CD8-positive, alpha-beta memory T cell (primary cell): ENCODE measurements around the gene NTN4. TPM values are rescaled to one million over a fixed set of nuclear protein-coding genes. Genes with fewer than 3 reads are reported as not detected.
A peak's percentile ranks its signal among the peaks of the same experiment; 100 is the strongest.
"Not testable (repeated sequence)": the region's sequence is repeated elsewhere in the genome, so short reads cannot be mapped to it uniquely, and the experiment has no call there.

Experiments
- CTCF ChIA-PET: fragments of 350-600 bp; sonication (Branson Sonifier 250); formaldehyde crosslinking; loops from one replicate; lab custom pipeline; 2021; ENCODE audit warnings: antibody characterized with exemption; lab: Charles Lee
- POLR2A ChIA-PET: fragments of 350-600 bp; sonication (Branson Sonifier 250); formaldehyde crosslinking; loops from one replicate; lab custom pipeline; 2021; ENCODE audit warnings: antibody characterized with exemption; lab: Charles Lee
- DNase-seq, 5 donors: peaks; one replicate each; pipeline versions ENCODE4 v3.0.0 to v3.0.0-alpha.2; 2020 to 2022; ENCODE audit warnings: mixed read lengths in 1 of 5
- H3K27ac ChIP-seq: one replicate; pipeline ENCODE4 v1.7.0; 2013; ENCODE audit warnings: low read depth, mild to moderate bottlenecking, low read length, moderate library complexity
- H3K27me3 ChIP-seq: 2 replicates; pipeline ENCODE4 v1.7.0; 2013; ENCODE audit warnings: low read length, mild to moderate bottlenecking; ENCODE audit not compliant: insufficient read depth, poor library complexity, severe bottlenecking
- H3K36me3 ChIP-seq: 2 replicates; pipeline ENCODE4 v1.7.0; 2013; ENCODE audit warnings: mild to moderate bottlenecking, low read length, moderate library complexity; ENCODE audit not compliant: insufficient read depth
- H3K4me1 ChIP-seq: 2 replicates; pipeline ENCODE4 v1.7.0; 2013; ENCODE audit warnings: mild to moderate bottlenecking, low read length, moderate library complexity; ENCODE audit not compliant: insufficient read depth
- H3K4me3 ChIP-seq: 2 replicates; pipeline ENCODE4 v1.7.0; 2013; ENCODE audit warnings: mild to moderate bottlenecking, low read length
- H3K9me3 ChIP-seq: 2 replicates; pipeline ENCODE4 v1.7.0; 2013; ENCODE audit warnings: mild to moderate bottlenecking, low read length
- H3K27ac Mint-ChIP-seq, 8 donors: one replicate each; pipeline ENCODE4 v1.8.0; 2020 to 2021; ENCODE audit warnings: mixed read lengths in 8 of 8, mild to moderate bottlenecking in 6 of 8, inconsistent platforms in 3 of 8, moderate library complexity in 3 of 8
- H3K27me3 Mint-ChIP-seq, 2 donors: one replicate each; pipeline ENCODE4 v1.8.0; 2020 to 2021; ENCODE audit warnings: mixed read lengths in 2 of 2, mild to moderate bottlenecking in 1 of 2, moderate library complexity in 1 of 2
- H3K36me3 Mint-ChIP-seq, 3 donors: one replicate each; pipeline ENCODE4 v1.8.0; 2020 to 2021; ENCODE audit warnings: mixed read lengths in 3 of 3, inconsistent platforms in 1 of 3, mild to moderate bottlenecking in 1 of 3
- H3K4me1 Mint-ChIP-seq, 3 donors: one replicate each; pipeline ENCODE4 v1.8.0; 2020 to 2021; ENCODE audit warnings: mixed read lengths in 3 of 3, inconsistent platforms in 1 of 3, mild to moderate bottlenecking in 1 of 3
- H3K4me3 Mint-ChIP-seq, 7 donors: one replicate each; pipeline ENCODE4 v1.8.0; 2020 to 2021; ENCODE audit warnings: mixed read lengths in 7 of 7, mild to moderate bottlenecking in 6 of 7, moderate library complexity in 4 of 7, inconsistent platforms in 2 of 7
- H3K9me3 Mint-ChIP-seq, 5 donors: one replicate each; pipeline ENCODE4 v1.8.0; 2020 to 2022; ENCODE audit warnings: mixed read lengths in 5 of 5, mild to moderate bottlenecking in 3 of 5, moderate library complexity in 2 of 5, inconsistent platforms in 1 of 5
- polyA plus RNA-seq: library from polyadenylated mRNA; unstranded; fragments of 300-500 nt; fragmentation: Illumina TruSeq; gene quantifications from one replicate; pipeline ENCODE4 v1.2.3, GENCODE V29; 2021
- total RNA-seq, 2 experiments: library from RNA; stranded (reverse); gene quantifications; one replicate each; pipeline ENCODE4 v1.2.3, GENCODE V29; 2021

The NTN4 gene
- total and polyA plus RNA-seq, 3 experiments from 2014 or later: 4.2 TPM; not detected in 2

- H3K27ac Mint-ChIP-seq: no peak overlapping the region
- peaks cover 13 to 21% of the 10 kb centered on the region in 2 donors for H3K27me3 Mint-ChIP-seq
- no peak for DNase-seq
- H3K4me3 Mint-ChIP-seq: no peak overlapping the region
- CTCF ChIA-PET: no interaction called here
- H3K9me3 Mint-ChIP-seq: peaks cover 0 to 2% (median 0%) of the 10 kb centered on the region in 5 donors
- no peak overlapping the region for H3K27ac ChIP-seq
- H3K4me3 ChIP-seq: no peak overlapping the region
- POLR2A ChIA-PET: no interaction called here
- H3K4me1 ChIP-seq: no peaks in the 10 kb centered on the region
- H3K27me3 ChIP-seq: no peaks in the 10 kb centered on the region
- H3K36me3 Mint-ChIP-seq: no peaks in the 10 kb centered on the region
- no peaks in the 10 kb centered on the region for H3K9me3 ChIP-seq
- H3K4me1 Mint-ChIP-seq: no peaks in the 10 kb centered on the region
- no peaks in the 10 kb centered on the region for H3K36me3 ChIP-seq
These were observed 38.8 kb upstream of the NTN4 start for GRCh38 chr12:95829395-95829794.

- no peaks in the 10 kb centered on the region for H3K36me3 Mint-ChIP-seq
- POLR2A ChIA-PET: no interaction called here
- CTCF ChIA-PET: no interaction called here
These were observed 29.6 kb upstream of the NTN4 start for GRCh38 chr12:95820096-95820703.

GRCh38 chr12:95815632-95816212 is 25.2 kb upstream of the NTN4 start:
- Histone ChIP-seq H3K4me1 (no peaks in the 10 kb centered on the region), H3K27me3 (no peaks in the 10 kb centered on the region), H3K9me3 (no peaks in the 10 kb centered on the region), H3K36me3 (no peaks in the 10 kb centered on the region), H3K27ac (no peak overlapping the region), H3K4me3 (no peak overlapping the region)
- no peaks in the 10 kb centered on the region for H3K36me3 Mint-ChIP-seq
- ChIA-PET CTCF (no interaction called here), POLR2A (no interaction called here)
- H3K27ac Mint-ChIP-seq: no peak overlapping the region
- H3K4me1 Mint-ChIP-seq: no peaks in the 10 kb centered on the region
- DNase-seq: no peak
- H3K27me3 Mint-ChIP-seq: peaks cover 13 to 33% of the 10 kb centered on the region in 2 donors
- H3K9me3 Mint-ChIP-seq: no peaks in the 10 kb centered on the region
- H3K4me3 Mint-ChIP-seq: no peak overlapping the region

More at GRCh38 chr12:95820096-95820703, 29.6 kb upstream of the NTN4 start:
- H3K9me3 ChIP-seq: no peaks in the 10 kb centered on the region
- no peaks in the 10 kb centered on the region for H3K36me3 ChIP-seq
- no peaks in the 10 kb centered on the region for H3K4me1 ChIP-seq
- H3K4me1 Mint-ChIP-seq: no peaks in the 10 kb centered on the region
- DNase-seq: no peak
- H3K27me3 ChIP-seq: no peaks in the 10 kb centered on the region
- no peak overlapping the region for H3K27ac ChIP-seq
- no peak overlapping the region for H3K4me3 ChIP-seq
- H3K27ac Mint-ChIP-seq: no peak overlapping the region
- no peaks in the 10 kb centered on the region for H3K9me3 Mint-ChIP-seq
- H3K27me3 Mint-ChIP-seq: peaks cover 5 to 30% of the 10 kb centered on the region in 2 donors
- no peak overlapping the region for H3K4me3 Mint-ChIP-seq

GRCh38 chr12:95812155-95812554 is 21.6 kb upstream of the NTN4 start:
- H3K36me3 ChIP-seq, H3K9me3 Mint-ChIP-seq, CTCF ChIA-PET, H3K27ac ChIP-seq, H3K9me3 ChIP-seq, H3K27ac Mint-ChIP-seq, DNase-seq, POLR2A ChIA-PET, H3K27me3 ChIP-seq, H3K4me3 Mint-ChIP-seq, H3K4me1 ChIP-seq, H3K36me3 Mint-ChIP-seq, H3K4me1 Mint-ChIP-seq, H3K4me3 ChIP-seq: not testable (repeated sequence)
- H3K27me3 Mint-ChIP-seq: peaks cover 16 to 42% of the 10 kb centered on the region in 2 donors

GRCh38 chr12:95810411-95810810 is 19.8 kb upstream of the NTN4 start:
- peak overlapping the region in 1 of 8 donors; percentile 8 for H3K27ac Mint-ChIP-seq
- Histone ChIP-seq H3K4me3 (no peak overlapping the region), H3K27ac (no peak overlapping the region), H3K27me3 (no peaks in the 10 kb centered on the region), H3K4me1 (no peaks in the 10 kb centered on the region), H3K36me3 (no peaks in the 10 kb centered on the region), H3K9me3 (no peaks in the 10 kb centered on the region)
- no peak for DNase-seq
- ChIA-PET CTCF (no interaction called here), POLR2A (no interaction called here)
- peaks cover 16 to 48% of the 10 kb centered on the region in 2 donors for H3K27me3 Mint-ChIP-seq
- no peak overlapping the region for H3K4me3 Mint-ChIP-seq
- H3K4me1 Mint-ChIP-seq: peaks cover 9 to 10% (median 10%) of the 10 kb centered on the region in 3 donors
- no peaks in the 10 kb centered on the region for H3K36me3 Mint-ChIP-seq
- H3K9me3 Mint-ChIP-seq: no peaks in the 10 kb centered on the region

GRCh38 chr12:95809000-95809680 is 18.6 kb upstream of the NTN4 start:
- ChIA-PET CTCF (no interaction called here), POLR2A (no interaction called here)

GRCh38 chr12:95808146-95808545 is 17.6 kb upstream of the NTN4 start:
- Histone ChIP-seq H3K9me3 (no peaks in the 10 kb centered on the region), H3K4me3 (no peak overlapping the region), H3K36me3 (no peaks in the 10 kb centered on the region), H3K27me3 (no peaks in the 10 kb centered on the region), H3K27ac (no peak overlapping the region), H3K4me1 (no peaks in the 10 kb centered on the region)
- no peak for DNase-seq
- Mint-ChIP-seq H3K36me3 (no peaks in the 10 kb centered on the region), H3K27me3 (peaks cover 15 to 49% of the 10 kb centered on the region in 2 donors), H3K4me1 (peaks cover 9 to 13% (median 11%) of the 10 kb centered on the region in 3 donors), H3K4me3 (no peak overlapping the region), H3K27ac (peak overlapping the region in 1 of 8 donors; percentile 73), H3K9me3 (no peaks in the 10 kb centered on the region)
- ChIA-PET CTCF (no interaction called here), POLR2A (no interaction called here)

More at GRCh38 chr12:95809000-95809680, 18.6 kb upstream of the NTN4 start:
- H3K9me3 Mint-ChIP-seq: no peaks in the 10 kb centered on the region
- Histone ChIP-seq H3K36me3 (no peaks in the 10 kb centered on the region), H3K27ac (no peak overlapping the region), H3K4me1 (no peaks in the 10 kb centered on the region), H3K9me3 (no peaks in the 10 kb centered on the region), H3K4me3 (no peak overlapping the region), H3K27me3 (no peaks in the 10 kb centered on the region)
- H3K36me3 Mint-ChIP-seq: no peaks in the 10 kb centered on the region
- H3K27ac Mint-ChIP-seq: no peak overlapping the region
- no peak overlapping the region for H3K4me3 Mint-ChIP-seq
- H3K4me1 Mint-ChIP-seq: peaks cover 9 to 13% (median 11%) of the 10 kb centered on the region in 3 donors
- peaks cover 19 to 50% of the 10 kb centered on the region in 2 donors for H3K27me3 Mint-ChIP-seq
- no peak for DNase-seq
